Eye (tissue), 1 donor: ENCODE measurements around the gene PEX6.
"Not testable (repeated sequence)": the region's sequence is repeated elsewhere in the genome, so short reads cannot be mapped to it uniquely, and the experiment has no call there.

Source experiments
- DNase-seq: peaks from one replicate; pipeline ENCODE4 v3.0.0-alpha.2; 2015

The PEX6 gene

DNA sequence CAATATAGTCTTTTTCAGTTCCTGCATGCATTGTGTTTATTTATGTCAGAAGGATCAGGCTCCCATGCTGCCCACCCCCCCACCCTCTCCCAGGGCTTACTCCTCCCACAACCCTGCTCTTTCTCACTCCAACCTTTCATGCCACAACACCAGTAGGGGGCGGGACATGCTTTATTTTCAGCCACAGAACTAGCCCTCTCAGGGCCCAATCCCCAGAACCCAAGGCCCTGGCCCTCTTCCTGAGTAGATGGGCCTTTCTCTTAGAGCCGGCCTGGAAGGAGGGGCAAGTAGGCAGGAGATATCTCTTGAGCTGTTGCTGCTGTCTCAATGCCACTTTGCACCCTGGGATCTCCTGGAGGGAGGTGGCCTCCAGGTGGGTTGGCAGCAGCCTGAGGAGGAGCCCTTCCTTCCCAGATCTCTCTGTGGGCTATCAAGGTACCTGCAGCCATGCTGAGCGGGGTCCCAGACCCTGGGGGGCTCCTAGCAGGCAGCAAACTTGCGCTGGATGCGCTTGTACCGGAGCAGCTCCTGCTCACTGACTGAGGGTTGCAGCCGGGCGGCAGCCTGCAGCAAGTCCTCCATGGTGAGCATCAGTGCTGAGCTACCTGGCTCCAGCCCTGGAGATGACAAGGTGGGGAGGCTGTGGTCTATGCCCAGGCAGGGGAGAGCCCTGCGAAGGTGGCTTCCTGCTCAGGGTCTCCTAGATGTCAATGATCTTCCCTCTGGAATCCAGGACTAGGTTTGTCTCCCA, 15.0 kb downstream of the PEX6 start:
- DNase-seq, result peak; percentile 38

DNA sequence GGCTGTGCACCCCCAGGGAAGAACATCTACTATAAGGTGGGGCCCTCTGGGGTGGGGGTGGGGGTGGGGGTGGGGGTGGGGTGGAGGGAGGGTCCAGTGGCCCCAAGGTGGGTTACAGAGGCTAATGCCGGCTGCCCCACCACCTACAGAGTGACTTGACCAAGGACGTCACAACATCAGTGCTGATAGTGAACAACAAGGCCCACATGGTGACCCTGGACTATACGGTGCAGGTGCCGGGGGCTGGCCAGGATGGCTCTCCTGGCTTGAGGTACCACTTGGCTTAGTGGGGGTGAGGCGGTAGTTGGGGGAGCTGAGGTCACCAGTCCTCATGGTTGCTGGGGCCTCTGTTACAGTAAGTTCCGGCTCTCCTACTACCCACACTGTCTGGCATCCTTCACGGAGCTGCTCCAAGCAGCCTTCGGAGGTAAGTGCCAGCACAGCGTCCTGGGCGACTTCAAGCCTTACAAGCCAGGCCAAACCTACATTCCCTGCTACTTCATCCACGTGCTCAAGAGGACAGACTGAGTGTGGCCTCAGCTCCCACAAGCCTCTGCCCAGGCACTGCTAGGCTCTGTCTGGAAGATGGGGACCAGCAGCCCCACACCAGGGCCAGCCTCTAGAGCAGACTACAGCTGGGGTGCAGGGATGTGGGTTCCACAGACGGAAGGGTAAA, 15.7 kb downstream of the PEX6 start:
- DNase-seq, result no peak

DNA sequence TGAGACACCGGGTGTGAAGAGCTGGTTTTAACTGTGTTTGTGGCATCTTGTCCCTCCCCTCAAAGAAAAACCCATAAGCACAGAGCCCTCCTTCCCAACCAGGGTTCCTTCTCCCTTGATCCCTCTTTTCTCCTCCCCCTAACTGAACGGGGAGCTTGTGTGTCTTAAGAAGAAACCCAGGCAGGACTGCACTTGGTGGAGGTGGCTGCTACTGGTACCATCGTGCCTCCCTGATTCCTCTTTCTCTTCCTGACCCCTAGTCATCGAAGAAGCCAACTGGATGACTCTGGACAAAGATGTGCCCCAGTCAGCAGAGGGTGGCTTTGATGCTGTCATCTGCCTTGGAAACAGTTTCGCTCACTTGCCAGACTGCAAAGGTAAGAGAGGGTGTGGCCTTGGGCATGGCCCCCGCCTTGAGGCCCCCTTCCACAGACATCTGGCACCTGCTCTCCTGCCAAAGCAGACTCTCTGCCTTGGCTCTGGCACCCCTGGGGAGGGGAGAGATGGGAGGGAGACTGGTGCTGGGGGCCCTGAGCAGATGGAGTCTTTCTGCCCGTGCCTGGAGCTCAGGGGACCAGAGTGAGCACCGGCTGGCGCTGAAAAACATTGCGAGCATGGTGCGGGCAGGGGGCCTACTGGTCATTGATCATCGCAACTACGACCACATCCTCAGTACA, 16.3 kb downstream of the PEX6 start:
- DNase-seq, result no peak

DNA sequence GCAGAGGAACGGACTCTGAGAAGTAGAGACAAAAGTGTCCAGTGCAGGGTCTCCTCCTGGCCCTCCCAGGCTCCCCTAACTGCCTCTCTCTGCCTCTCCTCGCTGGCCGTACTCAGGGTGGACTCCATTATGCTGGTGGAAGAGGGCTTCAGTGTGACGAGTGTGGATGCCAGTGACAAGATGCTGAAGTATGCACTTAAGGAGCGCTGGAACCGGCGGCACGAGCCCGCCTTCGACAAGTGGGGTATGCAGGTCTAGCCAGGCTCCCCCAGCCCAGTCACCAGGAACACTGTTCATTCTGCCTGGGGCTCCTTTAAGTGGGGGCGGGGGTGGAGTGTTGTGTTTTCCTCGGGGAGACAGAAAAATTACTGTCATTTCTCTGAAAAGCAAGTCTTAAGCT, 16.9 kb downstream of the PEX6 start:
- no peak for DNase-seq

DNA sequence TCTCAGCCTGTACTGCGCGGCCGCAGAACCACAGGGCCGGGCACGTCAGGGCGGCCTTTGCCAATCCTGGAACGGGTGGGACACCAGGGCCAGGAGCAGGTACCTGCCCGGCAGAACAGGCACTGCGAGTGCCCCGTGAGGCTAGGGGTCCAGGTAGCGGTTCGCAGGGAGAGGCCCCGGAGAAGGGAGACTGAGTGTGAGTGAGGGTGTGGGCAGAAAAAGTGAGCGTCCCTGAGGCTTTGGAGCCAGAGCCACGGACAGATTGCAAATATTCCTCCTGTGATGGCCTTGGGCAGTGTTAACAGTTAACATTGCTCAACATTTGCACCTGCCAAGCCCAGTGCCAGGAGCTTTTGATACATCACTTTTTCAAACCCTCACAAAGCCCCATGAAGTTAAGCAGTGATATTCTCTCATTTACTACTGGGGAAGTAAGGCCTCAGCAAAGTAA, 17.9 kb downstream of the PEX6 start:
- no peak for DNase-seq

DNA sequence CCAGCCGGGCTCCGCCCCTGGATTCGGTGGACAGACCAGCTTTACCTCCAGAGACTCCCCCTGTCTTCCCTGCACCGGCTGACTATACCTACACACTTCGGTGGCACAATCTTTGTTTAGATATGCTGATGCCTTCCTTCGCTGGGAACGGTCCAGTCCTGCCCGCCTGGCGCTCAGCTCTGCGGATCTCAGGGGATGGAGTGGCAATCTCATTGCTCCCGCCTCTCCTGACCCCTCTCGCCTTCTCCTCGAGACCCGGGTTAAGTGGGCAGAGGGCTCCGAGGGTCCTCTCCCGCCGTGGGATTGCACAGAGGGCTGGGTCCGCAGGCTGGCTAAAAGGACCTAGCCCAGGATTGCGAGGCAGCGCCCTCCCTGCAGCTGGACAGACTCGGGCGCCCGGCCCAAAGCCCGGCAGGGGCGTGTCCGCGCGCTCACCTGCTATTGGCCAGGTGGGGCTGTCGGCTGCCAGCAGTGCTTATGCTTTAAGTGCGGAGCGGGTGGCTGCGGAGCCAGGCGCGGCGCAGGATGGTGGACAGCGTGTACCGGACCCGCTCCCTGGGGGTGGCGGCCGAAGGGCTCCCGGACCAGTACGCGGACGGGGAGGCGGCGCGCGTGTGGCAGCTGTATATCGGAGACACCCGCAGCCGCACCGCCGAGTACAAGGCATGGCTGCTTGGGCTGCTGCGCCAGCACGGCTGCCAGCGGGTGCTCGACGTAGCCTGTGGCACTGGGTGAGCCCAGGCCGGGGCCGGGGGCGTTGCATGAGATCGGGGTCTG, 18.6 kb downstream of the PEX6 start, which contains the start of gene GNMT:
GNMT (plus strand) TSS at position 512 of the 777 bp plus-strand sequence; CDS start at position 526, 14 bp downstream.
- peak; percentile 63 for DNase-seq

DNA sequence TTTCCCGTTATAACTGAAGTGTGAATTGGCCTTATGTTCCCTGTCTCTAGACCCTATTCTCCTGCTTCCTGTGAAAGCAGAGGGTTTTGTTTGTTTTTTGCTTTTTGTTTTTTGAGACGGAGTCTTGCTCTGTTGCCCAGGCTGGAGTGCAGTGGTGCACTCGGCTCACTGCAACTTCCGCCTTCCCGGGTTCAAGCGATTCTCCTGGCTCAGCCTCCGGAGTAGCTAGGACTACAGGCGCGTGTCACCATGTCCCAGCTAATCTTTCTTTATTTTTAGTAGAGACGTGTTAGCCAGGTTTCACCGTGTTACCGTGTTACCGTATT, 19.1 kb downstream of the PEX6 start:
- no peak for DNase-seq

DNA sequence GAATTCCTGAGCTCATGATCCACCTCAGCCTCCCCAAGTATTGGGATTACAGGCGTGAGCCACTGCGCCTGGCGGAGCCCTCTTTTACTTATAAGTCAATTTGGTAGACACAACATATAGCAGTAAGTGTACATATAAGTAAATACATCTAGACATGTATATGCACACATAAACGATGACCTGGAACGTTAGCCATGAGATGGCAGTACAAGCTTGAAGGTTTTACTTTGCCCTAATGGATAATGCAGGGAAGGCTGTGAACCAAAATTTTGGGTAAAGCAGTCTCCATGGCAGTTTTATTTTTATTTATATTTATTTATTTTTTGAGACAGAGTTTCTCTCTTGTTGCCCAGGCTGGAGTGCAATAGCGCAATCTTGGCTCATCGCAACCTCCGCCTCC, 20.9 kb downstream of the PEX6 start:
- DNase-seq, result no peak

DNA sequence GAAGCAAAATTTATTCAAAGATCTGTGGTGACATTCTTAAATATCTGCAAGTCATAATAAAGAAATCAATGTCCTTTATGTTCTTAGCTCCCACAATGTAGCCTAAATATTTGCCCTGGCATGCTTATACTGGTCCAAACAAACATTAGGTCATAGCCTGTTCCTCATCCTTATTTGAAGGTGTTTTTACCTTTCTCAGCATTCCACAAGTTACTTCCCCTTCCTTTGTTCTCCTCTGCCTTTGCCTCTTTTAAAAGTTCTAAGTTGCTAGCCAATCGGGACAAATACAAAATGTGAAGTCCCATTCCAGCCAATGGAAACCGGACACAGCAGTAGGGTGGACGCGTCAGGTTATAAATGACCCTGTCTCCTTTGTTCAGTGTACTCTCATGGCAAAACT, 24.6 kb downstream of the PEX6 start:
- DNase-seq, result not testable (repeated sequence)

DNA sequence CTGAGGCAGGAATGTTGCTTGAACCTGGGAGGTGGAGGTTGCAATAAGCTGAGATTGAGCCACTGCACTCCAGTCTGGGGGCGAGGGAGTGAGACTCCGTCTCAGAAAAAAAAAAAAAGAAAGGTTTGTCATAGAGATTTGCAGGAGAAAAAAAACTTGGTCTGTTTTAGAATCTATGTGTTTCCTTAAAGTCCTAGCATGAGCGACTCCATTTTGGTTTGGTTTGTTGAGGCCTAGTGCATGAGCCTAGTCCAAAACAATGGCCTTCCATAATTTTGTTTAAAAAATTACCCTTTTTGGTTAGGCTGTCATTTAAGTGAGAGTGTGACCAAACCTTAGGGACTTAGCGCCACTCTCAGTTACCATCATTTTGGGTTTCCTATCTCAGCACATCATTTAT, 26.6 kb downstream of the PEX6 start:
- no peak for DNase-seq

DNA sequence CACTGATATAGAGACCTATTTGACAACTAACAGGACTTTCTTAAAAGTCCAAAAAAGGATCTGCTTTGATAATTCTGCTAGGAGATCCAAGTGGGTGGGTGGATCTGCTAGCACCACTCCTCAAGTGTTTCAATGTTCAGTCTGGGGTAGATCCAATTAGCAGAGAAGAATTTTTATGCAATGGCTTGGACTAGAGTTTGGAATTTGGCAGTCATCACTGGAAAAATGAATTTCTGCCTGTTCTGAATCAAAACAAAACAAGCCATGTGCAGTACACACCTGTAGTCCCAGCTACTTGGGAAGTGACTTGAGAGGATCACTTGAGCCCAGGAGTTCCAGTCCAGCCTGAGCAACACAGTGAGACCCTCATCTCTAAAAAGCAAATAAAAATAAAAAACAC, 31.0 kb downstream of the PEX6 start:
- DNase-seq, result no peak

DNA sequence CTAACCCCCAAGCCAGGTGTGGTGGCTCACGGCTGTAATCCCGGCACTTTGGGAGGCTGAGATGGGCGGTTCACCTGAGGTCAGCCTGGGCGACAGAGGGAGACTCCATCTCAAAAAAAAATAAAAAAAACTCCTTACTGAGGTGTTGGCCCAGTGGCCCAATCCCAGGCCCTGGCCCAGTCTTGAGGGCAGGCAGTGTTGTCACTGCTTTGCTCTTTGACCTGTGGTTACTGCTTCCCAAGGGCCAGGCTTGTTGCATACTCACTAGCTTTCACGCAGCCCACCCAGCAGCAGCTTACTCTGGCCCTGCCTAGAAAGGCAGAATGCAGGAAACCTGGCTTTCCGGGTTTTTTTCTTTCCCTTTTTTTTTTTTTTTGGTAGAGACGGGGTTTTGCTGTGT, 36.5 kb downstream of the PEX6 start:
- DNase-seq, result no peak

DNA sequence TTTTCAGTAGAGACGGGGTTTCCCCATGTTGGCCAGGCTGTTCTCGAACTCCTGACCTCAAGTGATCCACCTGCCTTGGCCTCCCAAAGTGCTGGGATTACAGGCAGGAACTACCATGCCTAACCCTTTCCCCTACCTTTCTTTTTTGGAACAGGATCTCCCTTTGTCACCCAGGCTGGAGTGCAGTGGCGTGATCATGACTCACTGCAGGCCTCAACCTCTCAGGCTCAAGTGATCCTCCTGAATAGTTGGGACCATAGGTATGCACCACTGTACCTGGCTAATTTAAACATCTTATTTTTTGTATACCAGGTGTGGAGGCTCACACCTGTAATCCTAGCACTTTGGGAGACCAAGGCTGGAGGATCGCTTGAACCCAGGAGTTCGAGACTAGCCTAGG, 37.6 kb downstream of the PEX6 start:
- not testable (repeated sequence) for DNase-seq

DNA sequence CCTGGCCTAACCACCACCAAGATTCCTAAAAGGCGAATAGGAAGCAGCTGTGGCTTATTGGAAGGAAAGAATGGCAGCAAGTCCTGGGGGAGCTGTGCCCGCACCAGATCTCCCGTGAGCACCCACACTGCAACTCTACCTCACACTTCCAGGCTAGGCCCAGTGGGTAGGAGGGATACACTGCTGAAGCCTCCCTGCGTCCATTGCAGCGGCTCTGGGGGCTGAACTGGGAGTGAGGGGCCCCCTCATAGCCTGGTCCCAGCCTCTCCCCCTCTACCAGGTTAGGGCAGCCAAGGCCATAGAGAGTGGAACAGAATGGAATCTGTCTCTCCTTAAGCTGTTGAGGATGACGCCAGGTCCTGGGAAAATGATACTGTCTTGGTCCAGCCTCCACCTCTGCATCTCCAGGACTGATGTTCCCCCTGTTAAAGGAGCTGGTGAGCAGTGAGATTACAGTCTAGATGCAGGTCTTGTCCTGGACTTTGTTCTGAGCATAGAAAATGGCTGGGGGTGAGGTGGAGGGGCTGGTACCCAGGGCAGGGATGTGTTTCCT, 38.4 kb downstream of the PEX6 start:
- no peak for DNase-seq

DNA sequence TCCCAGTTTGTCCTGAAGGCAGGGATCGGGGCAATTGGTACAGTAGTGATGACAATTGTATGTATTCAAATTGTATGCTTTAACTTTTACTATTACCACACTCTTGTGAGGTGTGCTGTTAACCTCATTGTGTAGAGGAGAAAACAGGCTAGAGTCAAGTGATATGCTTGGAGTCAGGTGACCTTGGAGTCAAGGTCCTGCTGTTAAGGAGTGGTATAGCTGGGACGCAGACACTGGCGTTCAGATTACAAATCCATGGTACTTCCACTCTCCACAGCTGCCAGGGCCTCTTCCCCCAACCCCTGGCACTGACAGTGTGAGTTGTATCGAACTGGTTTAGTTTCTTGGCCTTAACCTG, 39.2 kb downstream of the PEX6 start:
- no peak for DNase-seq

DNA sequence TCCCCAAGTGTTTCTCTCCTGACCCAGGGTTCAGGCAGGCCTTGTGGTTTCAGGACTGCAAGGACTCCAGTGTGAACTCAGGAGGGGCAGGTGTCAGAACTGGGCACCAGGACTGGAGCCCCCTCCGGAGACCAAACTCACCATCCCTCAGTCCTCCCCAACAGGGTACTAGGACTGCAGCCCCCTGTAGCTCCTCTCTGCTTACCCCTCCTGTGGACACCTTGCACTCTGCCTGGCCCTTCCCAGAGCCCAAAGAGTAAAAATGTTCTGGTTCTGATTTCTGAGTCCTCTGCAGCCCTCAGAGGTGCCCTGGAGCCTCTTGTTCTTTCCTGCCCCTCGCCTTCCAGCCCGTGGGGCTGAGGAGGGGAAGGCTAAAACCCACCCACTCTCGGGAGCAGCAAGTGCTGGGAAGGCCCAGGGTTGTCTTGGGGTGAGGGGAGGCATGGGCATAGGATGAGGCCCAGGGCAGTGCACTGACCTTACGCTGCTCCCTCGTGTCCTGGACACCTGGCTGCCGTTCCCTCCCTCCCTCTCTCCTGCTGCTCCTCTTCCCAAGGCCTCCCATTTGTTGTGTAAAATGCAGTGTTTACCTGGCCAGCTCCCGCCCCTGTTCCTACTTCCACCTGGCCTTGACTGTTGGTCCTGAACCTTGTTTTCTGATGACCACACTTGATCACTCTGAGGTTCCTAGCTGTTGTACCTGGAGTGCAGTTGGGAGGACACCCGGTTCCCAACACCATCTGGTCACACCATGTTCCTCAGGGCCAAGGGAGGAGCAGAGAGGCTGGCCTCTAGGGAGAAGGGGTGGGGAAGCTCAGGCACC, 39.8 kb downstream of the PEX6 start:
- no peak for DNase-seq

DNA sequence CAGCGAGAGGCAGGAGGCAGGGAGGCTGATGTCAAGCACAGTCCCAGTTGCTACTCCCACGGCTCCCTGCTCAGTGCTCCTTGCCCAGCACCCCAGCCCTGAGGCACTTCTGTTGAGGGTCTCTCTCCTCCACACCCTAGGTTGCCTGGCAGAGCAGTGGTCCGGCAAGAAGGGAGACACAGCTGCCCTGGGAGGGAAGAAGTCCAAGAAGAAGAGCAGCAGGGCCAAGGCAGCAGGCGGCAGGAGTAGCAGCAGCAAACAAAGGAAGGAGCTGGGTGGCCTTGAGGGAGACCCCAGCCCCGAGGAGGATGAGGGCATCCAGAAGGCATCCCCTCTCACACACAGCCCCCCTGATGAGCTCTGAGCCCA, 40.6 kb downstream of the PEX6 start:
- DNase-seq, result no peak

DNA sequence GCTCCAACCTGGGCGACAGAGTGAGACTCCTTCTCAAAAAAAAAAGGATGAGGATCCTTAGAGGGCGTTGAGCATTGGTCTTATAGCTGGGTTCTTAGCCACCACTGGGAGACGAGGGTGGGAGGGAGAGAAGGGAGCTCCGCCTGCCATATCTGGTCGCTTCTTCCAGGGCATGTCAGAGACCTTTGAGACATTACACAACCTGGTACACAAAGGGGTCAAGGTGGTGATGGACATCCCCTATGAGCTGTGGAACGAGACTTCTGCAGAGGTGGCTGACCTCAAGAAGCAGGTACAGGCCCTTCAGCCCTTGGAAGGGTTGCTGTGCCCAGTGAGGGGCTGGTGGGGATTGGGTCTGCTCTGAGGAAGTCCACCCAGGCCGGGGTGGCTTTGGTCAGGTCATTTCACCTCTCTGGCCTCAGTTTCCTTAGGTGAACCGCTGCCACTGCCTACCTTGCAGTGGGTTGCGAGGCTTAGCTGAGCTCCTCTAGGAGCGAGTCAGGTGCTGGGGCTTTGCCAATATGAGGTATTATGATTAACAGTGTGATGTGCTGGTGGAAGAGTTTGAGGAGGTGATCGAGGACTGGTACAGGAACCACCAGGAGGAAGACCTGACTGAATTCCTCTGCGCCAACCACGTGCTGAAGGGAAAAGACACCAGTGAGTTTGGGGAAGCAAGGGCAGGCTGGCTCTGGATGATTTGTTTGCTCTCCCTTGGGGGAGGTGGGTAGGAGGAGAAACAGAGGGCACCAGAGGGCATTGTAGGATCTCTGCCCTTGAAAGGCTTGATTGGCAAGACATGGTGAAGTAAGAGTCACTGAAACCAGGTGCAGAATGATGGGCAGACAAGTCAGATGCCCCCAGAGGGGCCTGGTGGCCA, 41.2 kb downstream of the PEX6 start:
- DNase-seq, result no peak

DNA sequence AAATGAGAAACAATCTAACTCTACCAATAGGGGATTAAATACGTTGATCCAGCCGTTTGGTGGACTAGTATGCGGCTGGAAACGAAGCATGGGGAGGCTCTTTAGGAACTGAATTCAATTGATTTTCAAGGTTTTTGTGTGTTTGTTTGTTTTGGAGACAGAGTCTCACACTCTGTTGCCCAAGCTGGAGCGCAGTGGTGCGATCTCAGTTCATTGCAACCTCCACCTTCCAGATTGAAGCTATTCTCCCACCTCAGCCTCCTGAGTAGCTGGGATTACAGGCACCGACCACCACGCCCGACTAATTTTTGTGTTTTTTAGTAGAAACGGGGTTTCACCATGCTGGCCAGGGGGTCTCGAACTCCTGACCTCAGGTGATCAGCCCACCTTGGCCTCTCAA, 42.6 kb downstream of the PEX6 start:
- DNase-seq, result no peak

DNA sequence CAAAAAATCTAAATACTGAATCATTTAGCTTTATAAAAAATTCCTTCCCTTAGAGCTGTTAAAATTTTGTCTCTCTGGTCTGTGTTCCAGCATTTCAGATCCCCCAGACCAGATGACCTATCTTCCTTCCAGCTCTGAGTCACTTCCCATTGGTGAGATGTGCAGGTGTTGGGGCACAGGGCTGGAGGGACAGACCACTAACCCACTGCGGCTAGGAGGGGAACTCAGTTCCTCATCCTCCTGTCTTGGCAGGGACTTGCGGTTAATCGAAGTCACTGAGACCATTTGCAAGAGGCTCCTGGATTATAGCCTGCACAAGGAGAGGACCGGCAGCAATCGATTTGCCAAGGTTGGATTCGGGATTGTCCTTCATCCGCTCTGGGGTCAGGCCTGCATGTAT, 43.7 kb downstream of the PEX6 start:
- DNase-seq, result no peak

DNA sequence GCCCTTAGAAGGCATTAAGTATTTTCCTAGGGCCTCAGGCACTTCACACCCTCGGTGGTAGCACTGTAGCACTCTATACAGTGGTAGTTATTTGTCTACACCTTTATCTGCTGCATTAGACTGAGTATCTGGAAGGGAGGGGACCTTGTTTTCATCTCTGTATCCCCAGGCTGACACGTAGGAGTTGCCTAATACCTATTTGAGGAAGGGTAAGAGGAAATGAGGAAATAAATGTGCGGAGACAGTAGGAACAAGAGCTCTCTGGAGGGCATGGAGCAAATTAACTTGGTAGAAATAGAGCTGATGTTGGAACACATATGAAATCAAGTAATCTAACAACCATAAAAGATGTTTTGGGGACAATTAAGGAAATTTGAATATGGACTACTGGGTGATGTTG, 45.8 kb downstream of the PEX6 start:
- DNase-seq, result no peak
